ENCODE data around the gene ACADSB.
A peak's percentile ranks its signal among the peaks of the same experiment; 100 is the strongest.

ACADSB gene

DNA sequence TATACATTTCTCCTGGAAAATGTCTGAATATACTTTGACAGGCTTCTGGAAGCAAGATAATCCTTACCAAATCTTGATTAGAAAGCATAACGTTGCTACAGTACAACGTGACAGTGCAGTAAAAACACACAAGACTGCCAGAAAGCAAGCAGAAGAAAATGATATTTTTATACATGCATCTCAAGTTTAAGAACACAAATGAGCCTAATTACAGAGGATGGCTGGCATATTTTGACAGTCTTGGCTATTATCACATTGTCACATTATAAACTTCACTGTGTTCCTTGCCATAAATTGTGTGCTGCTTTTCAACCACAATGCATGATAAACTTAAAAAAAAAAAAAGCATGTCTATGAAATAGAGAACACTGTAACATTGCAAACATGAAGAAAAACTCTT lies 4.5 kb upstream of the ACADSB start:
- DNase-seq (ENCODE audit: low spot score) = no peak

DNA sequence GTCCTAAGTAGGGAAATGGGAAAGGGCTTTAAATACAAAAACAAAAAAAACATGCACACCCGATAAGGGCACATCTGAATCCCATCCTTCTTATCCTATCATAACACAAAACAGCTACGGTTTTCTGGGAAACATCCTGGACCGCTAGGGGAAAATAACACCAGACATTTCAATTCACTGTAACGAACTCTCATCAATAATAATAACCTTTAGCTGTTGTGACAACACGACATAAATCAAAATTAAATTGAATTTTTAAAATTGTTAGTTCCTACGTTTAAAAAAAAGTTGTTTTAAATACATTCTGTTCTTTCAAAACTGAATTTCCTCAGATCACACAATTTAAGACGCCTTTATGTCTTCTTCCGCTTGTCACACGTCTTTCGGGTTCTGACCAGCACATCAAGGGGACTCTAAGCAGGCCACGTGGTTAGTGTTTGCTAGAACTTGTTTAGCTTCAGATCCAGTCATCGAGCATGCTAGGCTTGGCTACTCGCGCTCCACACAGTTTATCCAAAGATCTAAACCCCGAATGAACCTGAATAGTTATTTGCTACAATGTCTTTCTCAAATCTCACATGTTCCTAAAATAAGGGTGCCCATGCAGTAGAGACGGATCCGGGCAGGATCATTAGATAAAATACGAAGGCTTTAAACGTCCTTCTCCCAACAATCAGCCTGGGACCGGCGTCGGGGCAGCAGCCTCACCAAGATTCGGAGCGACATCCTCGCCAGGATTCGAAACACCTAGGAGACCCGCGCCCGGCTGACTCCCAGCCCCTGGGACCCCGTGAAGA lies 1.1 kb upstream of the ACADSB start:
- DNase-seq (ENCODE audit: low spot score) = peak; percentile 51

DNA sequence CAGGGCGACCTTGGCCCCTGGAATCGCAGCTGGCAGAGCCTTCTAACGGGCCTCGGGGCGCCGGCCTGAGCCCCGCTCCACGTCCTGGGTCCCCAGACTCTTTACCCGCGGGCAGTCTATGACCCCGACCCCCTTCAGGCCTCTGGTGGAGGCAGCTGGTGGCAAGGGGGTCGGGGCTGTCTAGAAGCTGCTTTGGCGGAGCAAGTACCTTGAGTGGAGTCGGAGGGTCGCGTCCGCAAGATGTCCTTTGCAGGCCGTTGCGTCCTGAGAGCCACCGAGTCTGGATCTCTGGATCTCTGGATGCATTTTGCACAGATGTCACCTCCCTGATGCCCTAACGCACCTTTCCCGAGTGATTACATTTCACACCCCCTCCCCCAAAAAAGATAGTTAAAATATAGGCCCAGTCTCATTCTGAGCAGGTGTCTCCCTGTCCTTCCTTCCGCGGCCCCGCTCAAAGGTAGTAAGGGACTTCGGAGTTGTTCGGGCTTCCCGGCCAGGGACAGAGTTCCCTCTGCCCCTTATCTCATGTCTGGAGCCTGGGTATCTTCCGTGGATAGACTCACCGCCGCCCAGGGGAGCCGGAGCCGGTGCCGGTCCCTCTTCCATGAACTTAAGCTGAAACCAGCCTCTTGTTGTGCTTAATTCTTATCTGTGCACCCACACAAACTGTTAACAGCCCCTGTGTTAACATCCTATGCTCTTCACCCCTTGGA lies 457 bp downstream of the ACADSB start:
- no peak for DNase-seq (ENCODE audit: low spot score)

DNA sequence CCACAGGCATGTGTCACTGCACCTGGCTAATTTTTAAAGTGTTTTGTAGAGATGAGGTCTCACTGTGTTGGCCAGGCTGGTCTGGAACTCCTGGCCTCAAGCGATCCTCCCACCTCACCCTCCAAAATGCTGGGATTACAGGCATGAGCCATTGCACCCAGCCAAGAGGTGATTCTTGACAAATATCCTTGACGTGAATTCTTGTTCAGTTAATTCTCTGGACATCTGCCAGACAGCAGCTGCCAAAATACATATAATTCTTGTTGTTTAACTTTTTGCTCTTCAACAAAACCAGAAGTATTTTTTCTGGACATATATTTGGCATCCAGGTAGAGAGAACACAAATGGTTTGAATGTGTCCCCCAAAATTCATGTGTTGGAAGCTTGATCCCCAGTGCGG lies 3.2 kb downstream of the ACADSB start:
- DNase-seq (ENCODE audit: low spot score) = no peak

DNA sequence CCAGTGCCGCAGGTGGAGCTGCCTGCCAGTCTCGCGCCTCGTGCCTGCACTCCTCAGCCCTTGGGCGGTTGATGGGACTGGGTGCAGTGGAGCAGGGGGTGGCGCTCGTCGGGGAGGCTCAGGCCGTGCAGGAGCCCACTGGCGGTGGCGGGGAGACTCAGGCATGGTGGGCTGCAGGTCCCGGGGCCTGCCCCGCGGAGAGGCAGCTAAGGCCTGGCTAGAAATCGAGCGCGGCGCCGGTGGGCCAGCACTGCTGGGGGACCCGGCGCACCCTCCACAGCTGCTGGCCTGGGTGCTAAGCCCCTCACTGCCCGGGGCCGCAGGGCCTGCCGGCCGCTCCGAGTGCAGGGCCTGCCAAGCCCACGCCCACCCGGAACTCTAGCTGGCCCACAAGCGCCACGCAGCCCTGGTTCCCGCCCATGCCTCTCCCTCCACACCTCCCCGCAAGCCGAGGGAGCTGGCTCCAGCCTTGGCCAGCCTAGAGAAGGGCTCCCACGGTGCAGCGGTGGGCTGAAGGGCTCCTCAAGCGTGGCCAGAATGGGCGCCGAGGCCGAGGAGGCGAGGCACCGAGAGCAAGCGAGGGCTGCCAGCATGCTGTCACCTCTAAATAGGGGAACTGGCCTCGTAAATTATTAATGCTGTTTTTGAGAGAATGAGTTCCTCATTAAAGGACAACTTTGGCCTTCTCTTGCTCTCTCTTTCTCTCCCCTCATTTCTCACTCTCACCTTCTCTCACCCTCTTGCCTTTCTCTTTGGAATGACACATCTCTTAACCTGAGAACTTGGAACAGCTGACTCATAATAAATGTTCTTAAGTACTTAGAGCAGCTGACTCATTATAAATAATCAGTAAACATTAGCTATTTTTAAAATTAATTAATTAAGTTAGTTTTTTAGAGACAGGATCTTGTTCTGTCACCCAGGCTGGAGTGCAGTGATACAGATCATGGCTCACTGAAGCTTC lies 4.9 kb downstream of the ACADSB start:
- no peak for DNase-seq (ENCODE audit: low spot score)

DNA sequence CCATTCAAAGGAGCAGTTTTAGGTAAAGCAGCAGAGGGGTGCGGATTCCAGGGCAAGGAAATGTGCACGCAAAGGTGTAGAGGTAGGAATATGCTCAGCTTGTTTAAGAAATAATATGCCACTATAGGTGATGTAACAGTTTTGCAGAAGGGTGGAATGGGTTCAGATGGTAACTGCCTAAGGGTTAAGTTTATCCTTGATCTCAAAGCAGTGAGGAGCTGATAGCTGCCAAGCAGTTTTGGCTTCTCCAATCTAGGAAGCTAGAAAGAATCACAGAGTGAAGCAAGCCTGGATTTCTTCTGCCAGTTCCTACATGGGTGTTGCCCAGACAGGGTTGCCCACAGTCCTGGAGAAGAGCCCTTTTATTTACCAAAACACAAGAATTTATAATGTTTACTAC lies 6.0 kb downstream of the ACADSB start:
- DNase-seq (ENCODE audit: low spot score) = no peak

DNA sequence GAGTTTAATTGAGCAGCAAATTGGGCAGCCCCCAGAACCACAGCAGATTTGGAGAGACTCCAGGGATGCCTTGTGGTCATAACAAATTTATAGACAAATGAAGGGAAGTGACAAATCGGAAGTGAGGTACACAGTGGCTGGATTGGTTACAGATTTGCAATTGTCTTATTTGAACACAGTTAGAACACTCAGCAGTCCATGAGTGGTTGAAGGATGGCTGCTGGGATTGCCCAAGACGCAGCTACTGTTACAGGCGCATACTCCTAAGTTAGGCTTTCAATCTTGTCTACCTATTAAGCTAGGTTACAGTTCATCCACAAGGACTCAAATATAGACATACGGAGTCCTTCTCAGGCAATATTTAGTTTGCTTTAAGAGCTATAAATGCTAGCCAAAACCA lies 7.4 kb downstream of the ACADSB start:
- no peak for DNase-seq (ENCODE audit: low spot score)

DNA sequence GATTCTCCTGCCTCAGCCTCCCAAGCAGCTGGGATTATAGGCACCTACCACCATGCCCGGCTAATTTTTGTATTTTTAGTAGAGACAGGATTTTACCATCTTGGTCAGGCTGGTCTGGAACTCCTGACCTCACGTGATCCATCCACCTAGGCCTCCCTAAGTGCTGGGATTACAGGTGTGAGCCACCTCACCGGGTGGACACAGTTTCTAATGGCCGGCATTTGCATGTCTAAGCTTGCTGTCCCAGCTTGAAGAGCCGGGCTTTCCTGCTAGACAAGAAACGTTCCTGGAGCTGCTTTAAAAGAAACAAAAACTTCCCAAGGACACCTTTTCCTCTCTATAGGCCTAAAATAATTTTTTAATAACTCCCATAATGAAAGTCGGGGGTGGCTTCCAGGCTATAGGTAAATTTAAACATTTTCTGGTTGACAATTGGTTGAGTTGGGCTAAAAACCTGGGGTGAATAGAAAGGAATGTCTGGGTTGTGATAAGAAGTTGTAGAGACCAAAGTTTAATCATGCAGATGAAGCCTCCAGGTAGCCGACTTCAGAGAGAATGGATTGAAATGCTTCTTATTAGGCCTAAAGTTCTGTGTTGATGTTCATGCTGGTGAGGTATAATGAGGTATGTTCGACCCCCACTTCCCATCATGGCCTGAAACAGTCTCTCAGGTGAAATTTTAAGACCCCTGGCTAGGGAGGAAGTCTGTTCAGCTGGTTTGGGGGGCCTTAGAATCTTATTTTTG lies 8.8 kb downstream of the ACADSB start:
- no peak for DNase-seq (ENCODE audit: low spot score)

DNA sequence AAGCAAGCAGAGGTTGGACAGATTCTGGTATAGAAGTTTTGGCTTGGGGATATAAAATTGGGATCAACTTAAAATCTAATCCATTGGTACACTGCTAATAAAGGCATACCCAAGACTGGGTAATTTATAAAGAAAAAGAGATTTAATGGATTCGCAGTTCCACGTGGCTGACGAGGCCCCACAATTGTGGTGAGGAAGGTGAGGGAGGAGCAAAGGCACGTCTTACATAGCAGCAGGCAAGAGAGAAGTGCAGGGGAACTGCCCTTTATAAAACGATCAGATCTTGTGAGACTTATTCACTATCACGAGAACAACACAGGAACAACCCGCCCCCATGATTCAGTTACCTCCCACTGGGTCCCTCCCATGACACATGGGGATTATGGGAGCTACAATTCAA lies 9.7 kb downstream of the ACADSB start:
- DNase-seq (ENCODE audit: low spot score) = no peak

DNA sequence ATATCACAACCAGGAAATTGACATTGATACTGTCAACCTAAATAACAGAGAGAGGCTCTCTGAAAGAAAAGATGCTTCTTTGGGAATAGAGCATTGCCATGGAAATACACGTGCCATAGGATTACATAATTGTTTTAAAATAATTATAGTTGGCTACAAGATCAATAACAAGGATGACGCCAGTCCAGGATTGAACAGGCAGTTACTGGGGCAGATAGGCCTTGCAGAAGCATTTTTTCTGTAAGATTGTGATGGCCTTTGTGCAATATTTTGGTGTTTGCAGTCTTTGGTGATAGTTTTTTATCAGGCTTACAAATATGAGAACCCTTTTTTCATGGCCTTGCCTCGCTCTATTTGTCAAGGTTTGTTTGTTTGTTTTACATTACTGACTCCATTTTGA lies 10.5 kb downstream of the ACADSB start:
- no peak for DNase-seq (ENCODE audit: low spot score)

DNA sequence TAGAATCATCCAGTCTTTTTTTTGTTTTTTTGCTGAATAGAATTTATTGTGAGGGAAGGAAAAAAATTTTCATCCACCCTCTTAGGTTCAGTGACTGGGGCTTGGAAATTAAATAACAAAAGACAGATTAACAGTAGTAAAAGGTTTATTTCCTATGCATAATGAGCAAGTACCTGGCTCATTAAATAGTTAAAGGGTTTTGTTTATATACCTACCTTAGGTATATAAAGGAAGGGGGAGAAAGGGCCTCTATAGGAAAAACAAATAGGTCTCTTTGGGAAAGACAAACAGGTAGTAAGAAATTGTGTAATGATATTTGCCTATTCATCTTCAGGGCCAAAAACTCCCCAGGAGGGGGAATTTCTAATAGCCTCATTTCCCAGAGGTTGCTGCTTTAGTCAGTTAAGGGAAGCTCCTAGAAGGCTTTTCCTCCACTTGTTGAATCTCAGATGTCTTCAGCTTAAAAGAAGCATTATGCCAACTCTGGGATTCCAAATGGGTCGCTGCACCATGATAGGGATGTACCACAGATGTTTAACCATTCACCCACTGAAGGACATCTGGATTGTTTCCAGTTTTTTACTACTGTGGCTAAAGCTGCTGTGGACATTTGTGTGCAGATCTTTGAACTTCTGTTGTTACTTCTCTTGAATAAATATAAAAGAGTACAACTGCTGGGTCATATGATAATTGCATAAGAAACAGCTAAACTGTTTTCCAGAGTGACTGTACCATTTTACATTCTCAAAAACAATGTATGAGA lies 11.3 kb downstream of the ACADSB start:
- no peak for DNase-seq (ENCODE audit: low spot score)

DNA sequence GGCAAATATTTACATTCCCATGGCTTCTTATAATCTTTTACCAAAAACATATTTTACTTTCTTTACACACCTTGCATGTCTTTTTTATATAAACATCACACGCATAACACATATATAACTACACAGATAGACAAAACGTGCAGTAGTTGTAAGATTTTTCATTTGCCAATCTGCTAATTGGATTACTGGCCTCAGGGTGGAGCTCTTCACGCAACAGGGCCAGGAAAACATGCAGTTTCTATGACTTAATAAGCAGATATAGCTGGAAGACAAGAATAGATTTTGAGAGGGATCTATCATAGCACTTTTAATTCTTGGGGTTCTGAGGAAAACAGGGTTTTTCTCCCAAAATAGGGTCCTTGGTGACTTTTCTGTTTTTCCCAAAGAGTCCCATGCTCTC lies 12.7 kb downstream of the ACADSB start:
- no peak for DNase-seq (ENCODE audit: low spot score)

DNA sequence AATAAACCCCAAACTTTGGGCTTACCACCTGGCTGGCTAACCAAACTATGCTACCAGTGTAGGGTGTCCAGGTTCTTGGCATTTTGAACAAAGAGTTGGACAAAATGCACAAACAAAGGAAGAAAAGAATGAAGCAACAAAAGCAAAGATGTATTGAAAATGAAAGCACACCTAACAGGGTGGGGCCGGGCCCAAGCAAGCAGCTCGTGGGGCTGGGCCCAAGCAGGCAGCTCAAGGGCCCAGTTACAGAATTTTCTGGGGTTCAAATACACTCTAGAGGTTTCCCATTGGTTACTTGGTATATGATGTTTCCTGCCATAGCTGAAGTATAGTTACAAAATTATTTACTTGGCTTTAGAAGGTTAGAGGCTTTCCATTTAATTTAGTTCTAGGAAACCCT lies 15.7 kb downstream of the ACADSB start:
- DNase-seq (ENCODE audit: low spot score) = no peak

DNA sequence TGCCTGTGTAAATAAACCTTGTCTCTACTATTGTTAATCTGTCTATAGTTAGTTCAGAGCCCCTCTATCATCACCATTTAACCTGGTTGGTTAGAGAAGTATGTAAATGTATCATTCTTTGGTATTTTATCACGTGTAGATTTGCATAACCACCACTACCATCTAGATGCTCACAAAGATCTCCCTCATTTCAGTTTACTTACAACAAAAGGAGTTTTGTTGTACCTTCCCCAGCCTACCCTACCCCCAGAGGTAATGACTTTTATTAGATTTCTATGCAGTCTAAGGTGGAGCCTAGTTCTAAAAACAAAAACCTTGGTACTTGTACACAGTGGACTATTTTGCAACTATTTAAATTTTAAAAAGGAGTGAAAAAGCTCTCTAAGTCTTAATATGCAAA lies 17.5 kb downstream of the ACADSB start:
- DNase-seq (ENCODE audit: low spot score) = no peak

DNA sequence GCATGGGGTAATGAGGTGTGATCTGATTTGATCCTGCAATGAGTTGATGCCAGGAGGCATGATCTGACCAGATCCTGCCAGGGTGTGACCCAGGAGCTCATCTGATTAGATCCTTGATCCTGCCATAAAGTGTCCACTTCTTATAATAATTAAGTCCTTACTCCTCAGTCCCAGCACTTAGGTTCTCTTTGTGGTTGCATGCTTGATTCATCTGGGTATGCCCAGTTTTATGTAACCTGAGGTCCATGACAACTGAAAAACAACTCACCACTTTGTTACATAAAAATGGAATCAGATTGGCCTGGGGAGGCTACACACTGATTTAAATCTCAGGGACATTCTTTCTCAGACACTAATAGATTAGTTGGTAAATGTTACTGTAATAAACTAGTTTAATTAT lies 19.1 kb downstream of the ACADSB start:
- DNase-seq (ENCODE audit: low spot score) = no peak

DNA sequence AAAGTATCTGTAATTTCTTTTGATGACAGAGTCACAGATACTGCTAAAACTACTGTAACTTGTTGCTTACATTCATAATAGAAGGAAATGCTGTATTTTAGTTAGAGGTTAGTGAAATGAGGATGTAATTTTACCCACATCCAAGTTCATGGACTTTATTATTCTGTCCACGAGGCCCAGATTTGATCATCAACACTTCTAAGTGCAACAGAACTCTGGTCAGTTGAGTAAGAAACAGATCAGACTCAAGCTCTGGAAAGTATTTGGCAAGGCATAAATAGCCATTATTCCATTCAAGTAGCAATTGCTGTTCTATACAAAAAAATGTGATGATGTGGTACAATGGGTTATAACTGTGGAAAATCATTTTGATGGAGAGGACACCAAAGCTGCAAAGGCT lies 22.3 kb downstream of the ACADSB start:
- DNase-seq (ENCODE audit: low spot score) = no peak

DNA sequence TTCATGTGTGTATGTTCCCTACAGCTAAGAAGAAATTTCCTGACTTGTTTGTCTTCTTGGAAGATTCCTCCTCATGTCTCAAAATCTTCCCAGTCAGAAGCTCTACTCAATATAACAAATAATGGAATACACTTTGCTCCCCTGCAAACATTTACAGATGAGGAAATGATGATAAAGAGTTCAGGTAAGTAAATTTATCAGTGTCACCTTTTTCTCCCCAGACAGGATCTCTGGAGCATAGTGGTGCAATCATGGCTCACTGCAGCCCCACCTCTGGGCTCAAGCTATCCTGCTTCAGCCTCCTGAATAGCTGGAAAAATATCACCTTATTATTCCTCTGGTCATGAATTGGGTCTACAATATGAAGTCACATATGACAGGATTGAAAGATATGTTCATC lies 25.5 kb downstream of the ACADSB start:
- DNase-seq (ENCODE audit: low spot score) = no peak

DNA sequence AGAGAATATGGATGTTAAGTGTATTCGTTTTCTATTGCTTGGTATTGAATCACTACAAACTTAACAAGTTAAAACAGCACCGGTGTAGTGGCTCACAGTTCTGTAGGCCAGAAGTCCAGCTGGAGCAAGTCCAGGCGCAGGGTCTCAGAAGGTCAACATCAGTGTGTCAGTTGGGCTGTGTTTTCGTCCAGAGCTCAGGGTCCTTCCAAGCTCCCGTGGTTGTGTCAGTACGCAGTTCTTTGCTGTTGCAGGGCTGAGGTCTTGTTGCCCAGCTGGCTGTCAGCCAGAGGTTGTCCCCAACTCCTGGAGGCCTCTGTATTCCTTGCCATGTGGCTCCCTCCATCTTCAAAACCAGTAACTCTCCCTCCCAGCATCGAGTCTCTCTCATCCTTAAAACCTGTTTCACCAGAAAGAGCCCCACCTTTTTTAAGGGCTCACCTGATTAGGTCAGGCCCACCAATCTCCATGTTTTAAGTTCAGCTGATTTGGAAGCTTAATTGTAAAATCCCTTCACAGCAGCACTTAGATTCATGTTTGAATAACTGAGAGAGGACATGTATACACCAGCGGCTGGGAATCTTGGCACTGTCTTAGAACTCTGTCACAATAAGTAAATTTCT lies 26.8 kb downstream of the ACADSB start:
- no peak for DNase-seq (ENCODE audit: low spot score)

DNA sequence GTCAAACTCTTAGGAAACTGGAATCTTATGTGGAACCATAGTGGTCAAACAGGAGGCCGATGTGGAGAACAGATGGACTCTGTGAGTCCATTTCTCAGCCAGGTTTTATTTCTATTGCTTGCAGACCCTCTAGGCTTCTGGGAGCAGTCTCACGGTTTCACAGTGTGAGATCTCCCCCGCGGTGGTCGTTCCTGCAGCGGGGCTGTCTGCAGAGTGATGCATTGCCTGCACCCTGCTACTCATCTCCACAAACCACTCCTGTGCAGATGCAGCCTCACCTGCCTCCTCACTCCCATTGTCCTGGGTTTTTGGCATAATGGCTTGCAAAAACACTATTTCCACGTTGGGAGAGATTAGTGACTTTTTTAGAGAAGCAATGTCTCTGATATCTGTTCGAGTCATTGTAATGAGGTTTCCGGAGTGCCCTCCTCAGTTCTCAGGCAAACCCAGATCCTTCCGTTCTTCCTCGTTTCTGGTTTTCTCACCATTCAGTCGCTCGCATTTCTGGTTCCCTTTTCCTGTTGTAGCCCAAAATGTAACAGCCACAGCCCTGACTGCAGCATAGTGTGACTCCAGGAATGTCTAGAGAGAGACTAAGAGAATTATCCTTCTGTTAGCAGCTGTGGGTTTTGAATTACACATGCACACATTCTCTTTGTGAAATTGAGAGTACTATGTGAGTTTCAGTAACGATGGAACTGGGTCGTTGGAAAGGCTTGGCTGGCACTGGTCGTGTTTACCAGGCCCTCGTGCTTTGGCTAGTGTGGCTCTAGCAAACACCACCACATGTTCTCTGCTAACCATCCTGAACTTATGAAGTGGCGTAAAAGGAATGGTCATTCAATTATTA lies 30.2 kb downstream of the ACADSB start:
- no peak for DNase-seq (ENCODE audit: low spot score)

DNA sequence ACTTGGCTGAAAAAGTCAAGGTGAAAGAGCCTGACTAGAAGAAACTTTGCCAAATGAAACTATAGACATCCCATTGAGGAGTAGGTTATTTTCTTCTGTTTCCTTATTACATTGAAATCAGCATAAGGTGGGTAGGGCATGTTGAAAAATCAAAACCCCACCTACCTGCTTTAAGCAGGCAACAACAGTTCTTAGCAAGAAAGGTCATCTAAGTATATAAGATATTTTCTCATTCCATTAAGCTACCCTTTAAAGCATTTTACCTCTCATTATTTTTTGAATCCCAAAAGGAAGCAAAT lies 30.8 kb downstream of the ACADSB start:
- no peak for DNase-seq (ENCODE audit: low spot score)

Measured in CD4-positive, alpha-beta T cell treated with Interleukin-6 at 100 ng/mL for 8 hours (primary cell).